Coronary artery (tissue), 2 donors: Measurements from ENCODE around the gene FAT1.

Experiments used
- DNase-seq: peaks from one replicate; pipeline ENCODE4 v3.0.0-alpha.2; 2017; ENCODE audit warnings: low spot score
- H3K27ac ChIP-seq, 2 donors: fragments of 200-600 bp; sonication (generic); one replicate each; pipeline ENCODE4 v1.5.1; 2016 to 2019
- H3K4me3 ChIP-seq: fragments of 200-600 bp; sonication (generic); 2 replicates; pipeline ENCODE4 v1.5.1; 2016; ENCODE audit warnings: mild to moderate bottlenecking, moderate library complexity
- CTCF ChIP-seq: fragments of 200-600 bp; sonication (generic); IDR thresholded peaks from one replicate; pipeline ENCODE4 v1.5.1; 2019; ENCODE audit warnings: antibody characterized with exemption

Gene FAT1

GRCh38 chr4:186727169-186727976, 3.7 kb upstream of the FAT1 start:
- Histone ChIP-seq H3K4me3 (peak overlapping the region; percentile 97), H3K27ac (peak overlapping the region; percentile 91 to 93)
- no peak for TF ChIP-seq CTCF
- DNase-seq, result no peak

DNA sequence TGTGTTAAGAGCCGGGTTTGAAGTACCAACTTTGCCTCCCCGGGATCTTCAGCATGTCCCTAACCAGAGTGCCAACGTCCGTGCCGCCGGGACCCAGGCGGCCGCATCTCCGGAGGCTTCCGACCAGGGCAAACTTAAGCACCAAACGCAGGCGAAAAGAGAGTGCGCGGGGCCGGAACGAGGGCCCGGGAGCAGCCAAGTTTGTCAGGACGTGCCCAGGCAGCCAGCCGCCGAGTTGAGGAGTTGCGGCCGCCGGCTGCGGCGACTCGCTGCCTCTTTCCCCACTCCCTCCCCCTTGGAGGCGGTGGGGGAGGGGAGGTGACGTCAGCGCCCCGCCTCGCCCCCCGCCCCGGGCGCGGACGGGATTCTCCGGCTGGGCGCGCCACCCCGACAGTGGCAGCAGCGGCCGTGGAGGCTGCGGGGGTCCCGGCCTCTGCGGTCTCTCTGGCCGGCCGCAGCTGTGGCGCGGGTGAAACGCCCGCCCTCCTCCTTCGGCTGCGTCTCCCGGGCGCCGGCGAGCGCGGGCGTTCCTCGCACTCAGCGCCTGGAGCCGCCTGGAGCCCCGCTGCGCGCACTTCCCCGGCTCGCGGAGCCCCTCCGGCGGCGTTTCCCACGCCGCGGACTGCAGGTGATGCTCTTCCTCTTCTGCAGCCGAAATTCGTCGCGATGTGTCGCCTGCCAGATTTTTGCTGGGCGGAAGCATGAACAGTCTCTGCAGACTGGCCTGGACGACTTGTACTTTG, 2.9 kb upstream of the FAT1 start:
- peak; percentile 87 for DNase-seq
- H3K4me3 ChIP-seq, result peak overlapping the region; percentile 97
- peak overlapping the region; percentile 91 to 93 for H3K27ac ChIP-seq
- TF ChIP-seq CTCF, result no peak

DNA sequence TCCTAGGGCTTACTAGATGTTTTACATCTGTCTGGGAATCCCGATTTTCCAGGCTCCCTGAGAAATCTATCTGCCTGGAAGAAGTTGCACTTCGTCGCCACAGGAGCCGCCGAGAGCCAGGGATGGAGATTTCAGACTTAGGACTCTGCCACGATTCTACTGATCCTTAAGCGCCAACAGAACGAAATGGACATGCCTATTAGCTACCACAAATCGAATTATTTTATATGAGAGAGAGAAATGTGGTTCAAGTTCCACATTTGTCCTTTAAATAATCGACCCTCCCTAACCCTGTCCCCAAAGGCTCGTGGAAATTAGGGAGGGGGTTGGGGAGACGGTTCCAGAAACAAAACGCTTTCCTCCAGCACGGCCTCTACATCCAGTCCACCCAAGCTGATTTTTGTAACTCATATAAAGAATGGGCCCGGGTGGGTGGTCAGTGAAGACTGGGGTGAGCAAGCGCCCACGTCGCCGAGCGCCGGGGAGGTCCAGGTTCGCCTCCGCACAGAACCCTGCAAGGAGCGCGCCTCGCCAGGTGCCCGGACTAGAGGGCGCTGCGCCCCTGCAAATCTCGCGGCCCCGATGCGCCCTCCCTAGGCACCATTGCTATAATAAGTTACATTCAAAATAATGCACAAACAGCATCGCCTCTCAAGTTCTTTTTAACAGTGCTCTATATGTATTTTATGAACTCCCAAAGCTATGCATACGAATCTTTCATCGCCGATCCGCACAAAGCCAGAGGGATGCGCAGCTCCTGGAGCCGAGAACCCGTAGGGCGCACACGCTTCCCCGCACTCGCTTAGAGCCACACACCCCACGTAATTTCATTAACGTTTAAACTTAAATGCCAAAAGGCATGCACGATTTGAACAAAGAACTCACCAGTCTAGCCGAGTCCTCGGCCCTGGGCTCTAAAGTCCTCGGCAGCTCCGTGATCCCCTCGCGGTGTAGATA, 2.1 kb upstream of the FAT1 start:
- Histone ChIP-seq H3K4me3 (peak overlapping the region; percentile 97), H3K27ac (peak overlapping the region; percentile 91 to 93)
- peak; percentile 61 for TF ChIP-seq CTCF
- DNase-seq, result peak; percentile 83

GRCh38 chr4:186724864-186725468, 1.3 kb upstream of the FAT1 start:
- peak overlapping the region; percentile 91 to 93 for H3K27ac ChIP-seq
- no peak for TF ChIP-seq CTCF
- DNase-seq, result no peak

GRCh38 chr4:186724058-186724863, 605 bp upstream of the FAT1 start:
- H3K27ac ChIP-seq, result peak overlapping the region; percentile 91 to 93
- no peak for TF ChIP-seq CTCF
- DNase-seq, result peak; percentile 80
- peak overlapping the region; percentile 97 for H3K4me3 ChIP-seq

More at GRCh38 chr4:186724864-186725468, 1.3 kb upstream of the FAT1 start:
- peak overlapping the region; percentile 97 for H3K4me3 ChIP-seq
